ENCODE data around the gene LTBR. TPM values are rescaled to one million over a fixed set of nuclear protein-coding genes. Genes with fewer than 3 reads are reported as not detected.

LTBR gene
- total RNA-seq (2021; ENCODE audit: unreplicated experiment) (3.1 TPM), Bru-seq, nascent RNA (percentile 36 among the genes with signal in this experiment), BruChase-seq, experiment 1, labeled RNA remaining after a 2-hour chase (percentile 29 among the genes with signal in this experiment), BruChase-seq, experiment 2, labeled RNA remaining after a 6-hour chase (percentile 34 among the genes with signal in this experiment)
- polyA plus RNA-seq (2012; ENCODE audit: insufficient read length) = 4.6 TPM
- long read RNA-seq, partial matches to known transcripts = 0 of 2 reads
- long read RNA-seq, other reads (novel, unspliced or antisense) = 0 of 2 reads

DNA sequence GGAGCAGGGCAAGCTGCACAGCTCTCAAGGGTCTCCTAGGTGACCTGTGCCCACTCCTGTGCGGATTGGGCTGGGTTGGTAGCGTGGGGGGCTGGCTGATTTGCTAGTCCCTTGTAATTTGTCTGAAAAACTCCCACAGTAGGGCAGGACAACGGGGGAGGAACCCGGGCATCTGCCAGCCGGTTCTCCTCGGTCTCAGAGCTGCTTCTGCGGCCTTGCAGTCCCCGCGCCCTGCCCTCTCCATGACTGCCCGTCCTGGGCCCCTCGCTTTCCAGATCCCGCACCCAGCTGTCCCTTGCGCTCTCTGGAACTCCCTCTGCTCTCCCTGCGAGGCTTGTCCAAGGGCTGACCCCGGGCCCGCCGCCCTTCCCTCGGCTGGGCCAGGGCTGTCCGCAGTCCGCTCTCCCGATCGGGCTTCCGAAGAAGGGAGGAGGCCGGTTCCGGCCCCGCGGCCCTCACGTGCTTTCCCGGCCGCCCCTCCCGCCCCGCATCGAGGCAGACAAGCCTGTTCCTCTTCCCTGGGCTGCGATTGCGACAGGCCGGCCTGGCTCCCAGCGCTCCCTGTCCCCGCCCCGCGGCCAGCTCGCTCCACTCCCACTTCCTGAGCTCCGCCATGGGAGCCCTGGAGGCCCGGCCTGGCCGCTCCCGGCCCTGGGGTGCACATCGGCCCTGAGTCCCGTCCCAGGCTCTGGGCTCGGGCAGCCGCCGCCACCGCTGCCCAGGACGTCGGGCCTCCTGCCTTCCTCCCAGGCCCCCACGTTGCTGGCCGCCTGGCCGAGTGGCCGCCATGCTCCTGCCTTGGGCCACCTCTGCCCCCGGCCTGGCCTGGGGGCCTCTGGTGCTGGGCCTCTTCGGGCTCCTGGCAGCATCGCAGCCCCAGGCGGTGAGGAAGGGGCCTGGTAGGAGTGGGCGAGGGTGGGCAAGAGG lies at the start of gene LTBR:
Gene LTBR, plus strand, starts transcription at position 591 of the 927 bp plus-strand sequence. Its CDS starts 197 bp downstream, at position 788.
- Histone ChIP-seq H3K27ac (ENCODE audit: low read length) (no peak within 1 kb of the TSS), H3K9me3 (ENCODE audit: control insufficient read depth, insufficient read depth, low read depth, low read length) (no peaks in the 10 kb centered on the region), H3K4me1 (ENCODE audit: control insufficient read depth, insufficient read depth, low read length) (no peaks in the 10 kb centered on the region), H3K36me3 (ENCODE audit: control insufficient read depth, insufficient read depth, low read length) (peaks cover 5% of the 10 kb centered on the region; the same call in 1 of the 2 replicates), H3K4me3 (ENCODE audit: low read depth in 2 of 2, low read length in 2 of 2) (no peak within 1 kb of the TSS), H3K27me3 (ENCODE audit: control insufficient read depth, insufficient read depth, low read length) (no peaks in the 10 kb centered on the region)
- ATAC-seq (0 out of 2 replicates have a peak, but pooled peaks have one; percentile 8), DNase-seq (ENCODE audit: low read depth, low spot score) (no peak)
- ChIA-PET CTCF (no interaction called here), POLR2A (no interaction called here)
- intact Hi-C loops (cut with micrococcal nuclease; ENCODE audit: unreplicated experiment) = no loop called here
- in situ Hi-C loops (cut with HindIII; ENCODE audit: low pct_unique_long_range_greater_than_20kb, low sequenced_read_pairs) = no loop called here
- BruUV-seq (replicated peaks) = no TSS peak
- TF ChIP-seq, protein P1, sequence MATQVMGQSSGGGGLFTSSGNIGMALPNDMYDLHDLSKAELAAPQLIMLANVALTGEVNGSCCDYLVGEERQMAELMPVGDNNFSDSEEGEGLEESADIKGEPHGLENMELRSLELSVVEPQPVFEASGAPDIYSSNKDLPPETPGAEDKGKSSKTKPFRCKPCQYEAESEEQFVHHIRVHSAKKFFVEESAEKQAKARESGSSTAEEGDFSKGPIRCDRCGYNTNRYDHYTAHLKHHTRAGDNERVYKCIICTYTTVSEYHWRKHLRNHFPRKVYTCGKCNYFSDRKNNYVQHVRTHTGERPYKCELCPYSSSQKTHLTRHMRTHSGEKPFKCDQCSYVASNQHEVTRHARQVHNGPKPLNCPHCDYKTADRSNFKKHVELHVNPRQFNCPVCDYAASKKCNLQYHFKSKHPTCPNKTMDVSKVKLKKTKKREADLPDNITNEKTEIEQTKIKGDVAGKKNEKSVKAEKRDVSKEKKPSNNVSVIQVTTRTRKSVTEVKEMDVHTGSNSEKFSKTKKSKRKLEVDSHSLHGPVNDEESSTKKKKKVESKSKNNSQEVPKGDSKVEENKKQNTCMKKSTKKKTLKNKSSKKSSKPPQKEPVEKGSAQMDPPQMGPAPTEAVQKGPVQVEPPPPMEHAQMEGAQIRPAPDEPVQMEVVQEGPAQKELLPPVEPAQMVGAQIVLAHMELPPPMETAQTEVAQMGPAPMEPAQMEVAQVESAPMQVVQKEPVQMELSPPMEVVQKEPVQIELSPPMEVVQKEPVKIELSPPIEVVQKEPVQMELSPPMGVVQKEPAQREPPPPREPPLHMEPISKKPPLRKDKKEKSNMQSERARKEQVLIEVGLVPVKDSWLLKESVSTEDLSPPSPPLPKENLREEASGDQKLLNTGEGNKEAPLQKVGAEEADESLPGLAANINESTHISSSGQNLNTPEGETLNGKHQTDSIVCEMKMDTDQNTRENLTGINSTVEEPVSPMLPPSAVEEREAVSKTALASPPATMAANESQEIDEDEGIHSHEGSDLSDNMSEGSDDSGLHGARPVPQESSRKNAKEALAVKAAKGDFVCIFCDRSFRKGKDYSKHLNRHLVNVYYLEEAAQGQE (IDR thresholded peaks at IDR 0.05; ENCODE audit: insufficient read depth in 1 of 2, low read depth in 2 of 2, low read length in 1 of 2) = no peak
- TF ChIP-seq POLR2AphosphoS5 (IDR thresholded peaks at IDR 0.05; ENCODE audit: low read depth, low read length) = no peak
- no peak for TF ChIP-seq SIN3A (IDR thresholded peaks at IDR 0.05; ENCODE audit: borderline replicate concordance, insufficient read depth, low read depth, low read length)

DNA sequence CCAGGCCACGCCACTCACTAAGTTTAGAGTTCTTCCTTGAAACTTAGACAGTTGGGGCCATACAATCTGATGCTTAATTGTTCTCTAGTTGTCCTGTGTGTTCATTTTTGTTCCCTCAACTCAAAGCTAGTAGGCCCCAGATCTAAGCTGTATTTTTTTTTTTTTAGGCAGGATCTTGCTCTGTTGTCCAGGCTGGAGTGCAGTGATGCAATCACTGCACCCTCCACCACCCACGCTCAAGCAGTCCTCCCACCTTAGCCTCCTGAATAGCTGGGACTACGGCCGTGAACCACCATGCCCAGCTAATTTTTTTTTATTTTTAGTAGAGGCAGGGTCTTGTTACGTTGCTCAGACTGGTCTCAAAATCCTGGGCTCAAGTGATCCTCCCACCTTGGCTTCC lies 49.6 kb upstream of the LTBR start:
- intact Hi-C loops (cut with micrococcal nuclease; ENCODE audit: unreplicated experiment) = no loop called here
- no peak for DNase-seq (ENCODE audit: low read depth, low spot score)
- Histone ChIP-seq H3K36me3 (ENCODE audit: control insufficient read depth, insufficient read depth, low read length) (peaks cover 9% of the 10 kb centered on the region), H3K27ac (ENCODE audit: low read length) (peak overlapping the region; percentile 99), H3K4me3 (ENCODE audit: low read depth in 2 of 2, low read length in 2 of 2) (no peak overlapping the region), H3K27me3 (ENCODE audit: control insufficient read depth, insufficient read depth, low read length) (no peaks in the 10 kb centered on the region), H3K9me3 (ENCODE audit: control insufficient read depth, insufficient read depth, low read depth, low read length) (no peaks in the 10 kb centered on the region), H3K4me1 (ENCODE audit: control insufficient read depth, insufficient read depth, low read length) (peaks cover 57% of the 10 kb centered on the region)
- ChIA-PET POLR2A (interaction anchor here (0.5 to 0.6 kb wide), 4 partner anchors 37 to 200 kb away, joined by 3 to 4 read pairs (median 3); partner anchors contain the start of gene GAPDH), CTCF (no interaction called here)
- TF ChIP-seq TCF7L2 (IDR thresholded peaks at IDR 0.05; ENCODE audit: low read depth, low read length) (no peak), SIN3A (IDR thresholded peaks at IDR 0.05; ENCODE audit: borderline replicate concordance, insufficient read depth, low read depth, low read length) (no peak), POLR2AphosphoS5 (IDR thresholded peaks at IDR 0.05; ENCODE audit: low read depth, low read length) (no peak)
- TF ChIP-seq, protein P2, sequence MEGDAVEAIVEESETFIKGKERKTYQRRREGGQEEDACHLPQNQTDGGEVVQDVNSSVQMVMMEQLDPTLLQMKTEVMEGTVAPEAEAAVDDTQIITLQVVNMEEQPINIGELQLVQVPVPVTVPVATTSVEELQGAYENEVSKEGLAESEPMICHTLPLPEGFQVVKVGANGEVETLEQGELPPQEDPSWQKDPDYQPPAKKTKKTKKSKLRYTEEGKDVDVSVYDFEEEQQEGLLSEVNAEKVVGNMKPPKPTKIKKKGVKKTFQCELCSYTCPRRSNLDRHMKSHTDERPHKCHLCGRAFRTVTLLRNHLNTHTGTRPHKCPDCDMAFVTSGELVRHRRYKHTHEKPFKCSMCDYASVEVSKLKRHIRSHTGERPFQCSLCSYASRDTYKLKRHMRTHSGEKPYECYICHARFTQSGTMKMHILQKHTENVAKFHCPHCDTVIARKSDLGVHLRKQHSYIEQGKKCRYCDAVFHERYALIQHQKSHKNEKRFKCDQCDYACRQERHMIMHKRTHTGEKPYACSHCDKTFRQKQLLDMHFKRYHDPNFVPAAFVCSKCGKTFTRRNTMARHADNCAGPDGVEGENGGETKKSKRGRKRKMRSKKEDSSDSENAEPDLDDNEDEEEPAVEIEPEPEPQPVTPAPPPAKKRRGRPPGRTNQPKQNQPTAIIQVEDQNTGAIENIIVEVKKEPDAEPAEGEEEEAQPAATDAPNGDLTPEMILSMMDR (IDR thresholded peaks at IDR 0.05) = no peak
- TF ChIP-seq, protein P1 (IDR thresholded peaks at IDR 0.05; ENCODE audit: insufficient read depth in 1 of 2, low read depth in 2 of 2, low read length in 1 of 2) = no peak
- in situ Hi-C loops (cut with HindIII; ENCODE audit: low pct_unique_long_range_greater_than_20kb, low sequenced_read_pairs) = no loop called here
- BruUV-seq (replicated peaks) = no TSS peak
- ATAC-seq = no peak
